Panc1 (cell line): ENCODE data around the gene CNIH1.
A peak's percentile ranks its signal among the peaks of the same experiment; 100 is the strongest.

Experiments used
- CTCF ChIP-seq: fragments of 450-650 bp; IDR thresholded peaks from 2 replicates; pipeline ENCODE4 v1.5.1; 2017; ENCODE audit warnings: mild to moderate bottlenecking
- REST ChIP-seq, 2 experiments: IDR thresholded peaks; 2 replicates each; pipeline ENCODE4 v1.6.1; 2011 to 2012; ENCODE audit warnings: low read depth in 2 of 2, control low read depth in 1 of 2, low read length in 1 of 2, mild to moderate bottlenecking in 1 of 2, moderate library complexity in 1 of 2; ENCODE audit not compliant: insufficient read depth in 1 of 2

GRCh38 chr14:54489318-54489683, 48.1 kb upstream of the CNIH1 start:
- TF ChIP-seq REST (IDR thresholded peaks at IDR 0.05; ENCODE audit: insufficient read depth in 1 of 2, low read depth in 2 of 2, low read length in 1 of 2), result no peak
- TF ChIP-seq CTCF, result 0 out of 2 replicates have a peak, but pooled peaks have one; percentile 6
